Keratinocyte (primary cell): Measurements from ENCODE around the gene TMEM30A. TPM values are rescaled to one million over a fixed set of nuclear protein-coding genes. Genes with fewer than 3 reads are reported as not detected.
A peak's percentile ranks its signal among the peaks of the same experiment; 100 is the strongest.

Source experiments
- DNase-seq: peaks from one replicate; pipeline ENCODE4 v3.0.0-alpha.2; 2011; ENCODE audit warnings: low read depth, missing footprints, low spot score
- FAIRE-seq: peaks from 2 replicates; lab custom pipeline; 2011; peaks lifted over from hg19 to GRCh38; lab: Jason Lieb, UNC
- H2AFZ ChIP-seq: 2 replicates; pipeline ENCODE4 v1.6.0; 2012; ENCODE audit warnings: low read length, control low read depth, inconsistent platforms; ENCODE audit not compliant: control insufficient read depth
- H3K27ac ChIP-seq: 2 replicates; pipeline ENCODE4 v1.5.1; 2011; ENCODE audit warnings: low read length; ENCODE audit not compliant: control insufficient read depth, insufficient read depth
- H3K27me3 ChIP-seq: 3 replicates; pipeline ENCODE4 v1.6.0; 2011; ENCODE audit warnings: low read length; ENCODE audit not compliant: control insufficient read depth, insufficient read depth; ENCODE audit errors: extremely low read depth
- H3K36me3 ChIP-seq, 2 experiments: 2 replicates in 1 of 2; 3 replicates in 1 of 2; pipeline ENCODE4 v1.5.1; 2011; ENCODE audit warnings: low read length in 2 of 2, mild to moderate bottlenecking in 1 of 2; ENCODE audit not compliant: control insufficient read depth in 2 of 2, insufficient read depth in 2 of 2; ENCODE audit errors: extremely low read depth in 1 of 2
- H3K4me1 ChIP-seq: 3 replicates; pipeline ENCODE4 v1.5.1; 2011; ENCODE audit warnings: low read length; ENCODE audit not compliant: control insufficient read depth, insufficient read depth; ENCODE audit errors: extremely low read depth
- H3K4me2 ChIP-seq: 3 replicates; pipeline ENCODE4 v1.6.0; 2011; ENCODE audit warnings: low read depth, low read length; ENCODE audit not compliant: control insufficient read depth, insufficient read depth; ENCODE audit errors: extremely low read depth
- H3K4me3 ChIP-seq, 3 experiments: fragments of 200-600 bp in 1 of 3; sonication (generic) in 1 of 3; 2 replicates in 2 of 3; 3 replicates in 1 of 3; pipeline ENCODE4 v1.5.1; 2011 to 2016; ENCODE audit warnings: low read length in 3 of 3, mild to moderate bottlenecking in 3 of 3, control low read depth in 2 of 3, inconsistent platforms in 1 of 3, low read depth in 1 of 3, mixed read lengths in 1 of 3, mixed run types in 1 of 3, moderate library complexity in 1 of 3; ENCODE audit not compliant: control insufficient read depth in 2 of 3, insufficient read depth in 2 of 3; ENCODE audit errors: extremely low read depth in 1 of 3
- H3K79me2 ChIP-seq: 2 replicates; pipeline ENCODE4 v1.6.0; 2012; ENCODE audit warnings: low read length; ENCODE audit not compliant: control insufficient read depth, insufficient read depth
- H3K9ac ChIP-seq: 3 replicates; pipeline ENCODE4 v1.6.0; 2011; ENCODE audit warnings: low read length; ENCODE audit not compliant: control insufficient read depth, insufficient read depth; ENCODE audit errors: extremely low read depth
- H3K9me1 ChIP-seq: 3 replicates; pipeline ENCODE4 v1.6.0; 2011; ENCODE audit warnings: low read length; ENCODE audit not compliant: control insufficient read depth, insufficient read depth; ENCODE audit errors: extremely low read depth
- H3K9me3 ChIP-seq: 2 replicates; pipeline ENCODE4 v1.5.1; 2012; ENCODE audit warnings: low read depth, low read length; ENCODE audit not compliant: control insufficient read depth
- H4K20me1 ChIP-seq: 3 replicates; pipeline ENCODE4 v1.6.0; 2011; ENCODE audit warnings: low read length; ENCODE audit not compliant: control insufficient read depth, insufficient read depth; ENCODE audit errors: extremely low read depth
- CTCF ChIP-seq, 3 experiments: IDR thresholded peaks in 1 of 3; conservative IDR thresholded peaks in 1 of 3; optimal IDR thresholded peaks in 1 of 3; 2 replicates in 2 of 3; 3 replicates in 1 of 3; pipeline versions ENCODE3 to v1.5.1; 2011; ENCODE audit warnings: low read length in 3 of 3, mild to moderate bottlenecking in 3 of 3, moderate library complexity in 2 of 3, control low read depth in 1 of 3, inconsistent platforms in 1 of 3; ENCODE audit not compliant: insufficient read depth in 2 of 3; ENCODE audit errors: extremely low read depth in 1 of 3
- EZH2 ChIP-seq: IDR thresholded peaks from one replicate; pipeline ENCODE4 v1.6.1; 2012; ENCODE audit warnings: inconsistent platforms, mild to moderate bottlenecking, low read length, moderate library complexity
- dilution Hi-C: fragments of 300-500 bp; cut with MboI; formaldehyde crosslinking; loops from one replicate; pipeline ENCODE4 v1.7.0; 2020; ENCODE audit warnings: low sequenced_read_pairs; ENCODE audit not compliant: extremely low pct_ligation_motif_present
- polyA plus RNA-seq, 5 experiments: library from polyadenylated mRNA; depleted of rRNA in 3 of 5; stranded (reverse) in 3 of 5; stranded (forward) in 1 of 5; unstranded in 1 of 5; fragments of >200 nt; gene quantifications; 1 replicate in 1 of 5; 2 replicates in 3 of 5; 3 replicates in 1 of 5; pipeline versions ENCODE4 v1.2.1 to v1.2.3, GENCODE V29; 2011 to 2012; ENCODE audit warnings: missing spikeins in 2 of 5, low read depth in 1 of 5, low replicate concordance in 1 of 5

The TMEM30A gene
- polyA plus RNA-seq, 1 donor (not counting 4 experiments of a cell fraction or from before 2014, with no cell fraction given) = 50.2 TPM

GRCh38 chr6:75204217-75204958, 80.2 kb downstream of the TMEM30A start:
- peak overlapping the region; percentile 92 for H3K27ac ChIP-seq
- peaks cover 24% of the 10 kb centered on the region for H3K4me1 ChIP-seq

GRCh38 chr6:75203721-75204120, 80.9 kb downstream of the TMEM30A start:
- Histone ChIP-seq H3K36me3 (peaks cover 3 to 8% of the 10 kb centered on the region in 2 experiments), H3K79me2 (peaks cover 64% of the 10 kb centered on the region), H3K9ac (peak overlapping the region; percentile 98), H3K27me3 (no peaks in the 10 kb centered on the region), H4K20me1 (no peaks in the 10 kb centered on the region), H3K27ac (peak overlapping the region; percentile 92), H3K4me2 (peak overlapping the region; percentile 88), H3K9me1 (no peaks in the 10 kb centered on the region), H3K9me3 (no peaks in the 10 kb centered on the region), H2AFZ (no peak overlapping the region), H3K4me3 (peak overlapping the region; percentile 77 to 98 (median 97)), H3K4me1 (peaks cover 22% of the 10 kb centered on the region)
- DNase-seq (no peak), FAIRE-seq (no peak)
- dilution Hi-C loops = no loop called here
- TF ChIP-seq EZH2 (no peak), CTCF (optimal IDR thresholded peaks at IDR 0.05 in 1 of 3, IDR thresholded peaks at IDR 0.05 in 1 of 3, conservative IDR thresholded peaks at IDR 0.05 in 1 of 3; ENCODE audit: extremely low read depth in 1 of 3, insufficient read depth in 2 of 3, low read length in 3 of 3) (no peak)

More at GRCh38 chr6:75204217-75204958, 80.2 kb downstream of the TMEM30A start:
- H3K36me3 ChIP-seq = peaks cover 3 to 8% of the 10 kb centered on the region in 2 experiments
- DNase-seq (no peak), FAIRE-seq (peak; percentile 93)
- dilution Hi-C loops = no loop called here
- H3K79me2 ChIP-seq = peaks cover 58% of the 10 kb centered on the region
- H3K27me3 ChIP-seq = no peaks in the 10 kb centered on the region
- TF ChIP-seq CTCF (optimal IDR thresholded peaks at IDR 0.05 in 1 of 3, IDR thresholded peaks at IDR 0.05 in 1 of 3, conservative IDR thresholded peaks at IDR 0.05 in 1 of 3; ENCODE audit: extremely low read depth in 1 of 3, insufficient read depth in 2 of 3, low read length in 3 of 3) (peak; percentile 74 to 83 (median 82)), EZH2 (no peak)
- H3K9me3 ChIP-seq = no peaks in the 10 kb centered on the region
- H4K20me1 ChIP-seq = no peaks in the 10 kb centered on the region
- no peaks in the 10 kb centered on the region for H3K9me1 ChIP-seq
- H3K4me2 ChIP-seq = peak overlapping the region; percentile 88
- H3K9ac ChIP-seq = peak overlapping the region; percentile 98
- peak overlapping the region; percentile 76 for H2AFZ ChIP-seq
- H3K4me3 ChIP-seq = peak overlapping the region; percentile 77 to 98 (median 97)

Other genes with a start within 250 kb of the TMEM30A start
- 82.3 to 152 TPM (median 96.9 TPM) in 3 replicates for gene COL12A1, start 78.7 kb downstream of the TMEM30A start, polyA plus RNA-seq
- gene COX7A2, start 41.0 kb downstream of the TMEM30A start, polyA plus RNA-seq = 160 to 489 TPM (median 474 TPM) in 3 replicates
- gene FILIP1, start 209.0 kb upstream of the TMEM30A start, polyA plus RNA-seq = 0.01 TPM in 1 of 3 replicates, not detected in the others